ENCODE measurements around the gene SHMT2. TPM values are rescaled to one million over a fixed set of nuclear protein-coding genes. Genes with fewer than 3 reads are reported as not detected.

SHMT2 gene
- total and polyA plus RNA-seq, 2 experiments from 2014 or later, result 125 to 387 TPM

DNA sequence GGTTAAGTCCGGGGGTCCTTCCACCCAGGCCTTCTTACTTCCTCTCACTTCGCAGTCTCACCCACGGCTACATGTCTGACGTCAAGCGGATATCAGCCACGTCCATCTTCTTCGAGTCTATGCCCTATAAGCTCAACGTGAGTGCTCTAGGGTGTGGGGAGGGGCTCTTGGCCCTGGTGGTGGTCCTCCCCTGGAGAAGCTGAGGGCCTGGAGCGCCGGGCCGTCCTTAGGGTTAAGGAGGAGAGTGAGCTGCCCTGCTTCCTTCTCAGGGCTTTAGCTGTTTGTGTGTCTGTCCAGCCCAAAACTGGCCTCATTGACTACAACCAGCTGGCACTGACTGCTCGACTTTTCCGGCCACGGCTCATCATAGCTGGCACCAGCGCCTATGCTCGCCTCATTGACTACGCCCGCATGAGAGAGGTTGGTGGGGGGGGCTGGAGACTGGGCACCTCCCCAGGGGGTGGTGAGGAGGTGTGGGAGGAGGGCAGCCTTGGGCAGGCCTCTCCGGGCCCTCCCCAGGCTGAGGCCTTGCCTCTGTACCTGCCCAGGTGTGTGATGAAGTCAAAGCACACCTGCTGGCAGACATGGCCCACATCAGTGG lies 2.7 kb downstream of the SHMT2 start:
- Histone ChIP-seq H4K20me1 (replicated peaks; ENCODE audit: insufficient read depth) (peaks cover 34% of the 10 kb centered on the region), H3K9me2 (ENCODE audit: insufficient read depth) (no peaks in the 10 kb centered on the region), H3K79me2 (replicated peaks; ENCODE audit: insufficient read depth) (peaks cover 25% of the 10 kb centered on the region), H3K27ac (ENCODE audit: low read depth) (no peak overlapping the region), H3K4me3 (no peak overlapping the region), H3K4me2 (no peak overlapping the region), H3K4me1 (ENCODE audit: insufficient read depth) (peaks cover 52% of the 10 kb centered on the region), H3F3A (replicated peaks; ENCODE audit: low read depth) (peaks cover 54% of the 10 kb centered on the region), H3K36me3 (ENCODE audit: insufficient read depth) (peaks cover 26% of the 10 kb centered on the region), H2AFZ (no peak overlapping the region), H3K27me3 (ENCODE audit: insufficient read depth) (peaks cover 57% of the 10 kb centered on the region)
- no peak for TF ChIP-seq JUNB (IDR thresholded peaks at IDR 0.05; ENCODE audit: unreplicated experiment)
- no peak overlapping the region for H3K27ac Mint-ChIP-seq
- ATAC-seq (no peak), DNase-seq (ENCODE audit: low spot score) (no peak)
- peak overlapping the region; percentile 97 for H3K4me3 Mint-ChIP-seq
- no peaks in the 10 kb centered on the region; the same call in 1 of the 3 replicates for H3K9me3 Mint-ChIP-seq
- peaks cover 60% of the 10 kb centered on the region for H3K36me3 Mint-ChIP-seq (ENCODE audit: low read depth)
- peaks cover 73% of the 10 kb centered on the region for H3K4me1 Mint-ChIP-seq
- H3K27me3 Mint-ChIP-seq (ENCODE audit: insufficient read depth, low read depth, poor library complexity), result peaks cover 63% of the 10 kb centered on the region

DNA sequence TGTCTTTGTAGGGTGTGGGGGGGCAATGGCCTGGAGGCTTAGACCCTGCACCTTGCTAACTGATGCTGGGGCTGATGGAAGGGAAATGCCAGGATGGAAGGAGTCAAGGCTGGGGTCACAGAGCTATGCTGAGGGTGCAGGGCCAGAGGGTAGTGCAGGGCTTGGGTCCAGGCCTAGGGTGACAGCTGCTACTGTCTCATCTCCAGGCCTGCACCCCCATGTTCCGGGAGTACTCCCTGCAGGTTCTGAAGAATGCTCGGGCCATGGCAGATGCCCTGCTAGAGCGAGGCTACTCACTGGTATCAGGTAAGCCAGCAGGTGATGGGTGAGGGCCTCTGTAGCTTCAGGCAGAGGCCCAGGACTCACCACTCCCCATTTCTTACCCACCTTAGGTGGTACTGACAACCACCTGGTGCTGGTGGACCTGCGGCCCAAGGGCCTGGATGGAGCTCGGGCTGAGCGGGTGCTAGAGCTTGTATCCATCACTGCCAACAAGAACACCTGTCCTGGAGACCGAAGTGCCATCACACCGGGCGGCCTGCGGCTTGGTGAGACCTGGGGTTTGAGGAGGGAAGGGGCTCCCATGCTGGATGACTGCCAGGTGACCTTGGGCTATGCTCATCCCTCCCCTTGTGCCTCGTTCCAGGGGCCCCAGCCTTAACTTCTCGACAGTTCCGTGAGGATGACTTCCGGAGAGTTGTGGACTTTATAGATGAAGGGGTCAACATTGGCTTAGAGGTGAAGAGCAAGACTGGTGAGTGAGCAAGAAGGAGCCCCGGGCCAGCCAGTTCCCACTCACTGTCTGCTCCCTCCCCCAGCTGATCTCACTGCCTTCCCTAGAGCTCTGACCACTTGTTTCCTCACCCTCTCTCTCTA lies 4.1 kb downstream of the SHMT2 start:
- H3K27ac ChIP-seq (ENCODE audit: low read depth), result no peak overlapping the region
- H3K27me3 Mint-ChIP-seq (ENCODE audit: insufficient read depth, low read depth, poor library complexity), result peaks cover 74% of the 10 kb centered on the region
- no peaks in the 10 kb centered on the region for H3K9me2 ChIP-seq (ENCODE audit: insufficient read depth)
- no peak for DNase-seq (ENCODE audit: low spot score)
- no peak overlapping the region for H2AFZ ChIP-seq
- peaks cover 34% of the 10 kb centered on the region for H4K20me1 ChIP-seq (replicated peaks; ENCODE audit: insufficient read depth)
- H3K4me2 ChIP-seq, result no peak overlapping the region
- H3K9me3 Mint-ChIP-seq, result no peaks in the 10 kb centered on the region; the same call in 2 of the 3 replicates
- no peak overlapping the region for H3K4me3 ChIP-seq
- peaks cover 25% of the 10 kb centered on the region for H3K79me2 ChIP-seq (replicated peaks; ENCODE audit: insufficient read depth)
- TF ChIP-seq ZNF331 (CRISPR knock-in tag; IDR thresholded peaks at IDR 0.05; ENCODE audit: low read depth) (no peak), ZNF114 (CRISPR knock-in tag; IDR thresholded peaks at IDR 0.05) (no peak), POLR2AphosphoS5 (IDR thresholded peaks at IDR 0.05; ENCODE audit: low read depth) (no peak), EZH2 (IDR thresholded peaks at IDR 0.05; ENCODE audit: low read depth, unreplicated experiment) (no peak), JUNB (IDR thresholded peaks at IDR 0.05; ENCODE audit: unreplicated experiment) (no peak)
- TF ChIP-seq, protein P1, sequence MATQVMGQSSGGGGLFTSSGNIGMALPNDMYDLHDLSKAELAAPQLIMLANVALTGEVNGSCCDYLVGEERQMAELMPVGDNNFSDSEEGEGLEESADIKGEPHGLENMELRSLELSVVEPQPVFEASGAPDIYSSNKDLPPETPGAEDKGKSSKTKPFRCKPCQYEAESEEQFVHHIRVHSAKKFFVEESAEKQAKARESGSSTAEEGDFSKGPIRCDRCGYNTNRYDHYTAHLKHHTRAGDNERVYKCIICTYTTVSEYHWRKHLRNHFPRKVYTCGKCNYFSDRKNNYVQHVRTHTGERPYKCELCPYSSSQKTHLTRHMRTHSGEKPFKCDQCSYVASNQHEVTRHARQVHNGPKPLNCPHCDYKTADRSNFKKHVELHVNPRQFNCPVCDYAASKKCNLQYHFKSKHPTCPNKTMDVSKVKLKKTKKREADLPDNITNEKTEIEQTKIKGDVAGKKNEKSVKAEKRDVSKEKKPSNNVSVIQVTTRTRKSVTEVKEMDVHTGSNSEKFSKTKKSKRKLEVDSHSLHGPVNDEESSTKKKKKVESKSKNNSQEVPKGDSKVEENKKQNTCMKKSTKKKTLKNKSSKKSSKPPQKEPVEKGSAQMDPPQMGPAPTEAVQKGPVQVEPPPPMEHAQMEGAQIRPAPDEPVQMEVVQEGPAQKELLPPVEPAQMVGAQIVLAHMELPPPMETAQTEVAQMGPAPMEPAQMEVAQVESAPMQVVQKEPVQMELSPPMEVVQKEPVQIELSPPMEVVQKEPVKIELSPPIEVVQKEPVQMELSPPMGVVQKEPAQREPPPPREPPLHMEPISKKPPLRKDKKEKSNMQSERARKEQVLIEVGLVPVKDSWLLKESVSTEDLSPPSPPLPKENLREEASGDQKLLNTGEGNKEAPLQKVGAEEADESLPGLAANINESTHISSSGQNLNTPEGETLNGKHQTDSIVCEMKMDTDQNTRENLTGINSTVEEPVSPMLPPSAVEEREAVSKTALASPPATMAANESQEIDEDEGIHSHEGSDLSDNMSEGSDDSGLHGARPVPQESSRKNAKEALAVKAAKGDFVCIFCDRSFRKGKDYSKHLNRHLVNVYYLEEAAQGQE (IDR thresholded peaks at IDR 0.05; ENCODE audit: unreplicated experiment), result no peak
- TF ChIP-seq, protein P2, sequence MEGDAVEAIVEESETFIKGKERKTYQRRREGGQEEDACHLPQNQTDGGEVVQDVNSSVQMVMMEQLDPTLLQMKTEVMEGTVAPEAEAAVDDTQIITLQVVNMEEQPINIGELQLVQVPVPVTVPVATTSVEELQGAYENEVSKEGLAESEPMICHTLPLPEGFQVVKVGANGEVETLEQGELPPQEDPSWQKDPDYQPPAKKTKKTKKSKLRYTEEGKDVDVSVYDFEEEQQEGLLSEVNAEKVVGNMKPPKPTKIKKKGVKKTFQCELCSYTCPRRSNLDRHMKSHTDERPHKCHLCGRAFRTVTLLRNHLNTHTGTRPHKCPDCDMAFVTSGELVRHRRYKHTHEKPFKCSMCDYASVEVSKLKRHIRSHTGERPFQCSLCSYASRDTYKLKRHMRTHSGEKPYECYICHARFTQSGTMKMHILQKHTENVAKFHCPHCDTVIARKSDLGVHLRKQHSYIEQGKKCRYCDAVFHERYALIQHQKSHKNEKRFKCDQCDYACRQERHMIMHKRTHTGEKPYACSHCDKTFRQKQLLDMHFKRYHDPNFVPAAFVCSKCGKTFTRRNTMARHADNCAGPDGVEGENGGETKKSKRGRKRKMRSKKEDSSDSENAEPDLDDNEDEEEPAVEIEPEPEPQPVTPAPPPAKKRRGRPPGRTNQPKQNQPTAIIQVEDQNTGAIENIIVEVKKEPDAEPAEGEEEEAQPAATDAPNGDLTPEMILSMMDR (conservative IDR thresholded peaks at IDR 0.05; ENCODE audit: low read depth in 2 of 2), result no peak
- H3K4me3 Mint-ChIP-seq, result peak overlapping the region; percentile 50; the same call in 2 of the 3 replicates
- H3K36me3 ChIP-seq (ENCODE audit: insufficient read depth), result peaks cover 26% of the 10 kb centered on the region
- no peak for ATAC-seq
- H3K36me3 Mint-ChIP-seq (ENCODE audit: low read depth), result peaks cover 60% of the 10 kb centered on the region
- H3K4me1 ChIP-seq (ENCODE audit: insufficient read depth), result peaks cover 49% of the 10 kb centered on the region
- no peak overlapping the region for H3K27ac Mint-ChIP-seq
- peaks cover 52% of the 10 kb centered on the region for H3F3A ChIP-seq (replicated peaks; ENCODE audit: low read depth)
- peaks cover 71% of the 10 kb centered on the region for H3K4me1 Mint-ChIP-seq
- H3K27me3 ChIP-seq (ENCODE audit: insufficient read depth), result peaks cover 57% of the 10 kb centered on the region
